DND-41 (cell line): ENCODE results near the gene ARHGEF19.

Source experiments
- CTCF ChIP-seq: IDR thresholded peaks from 2 replicates; pipeline ENCODE4 v1.5.1; 2012; ENCODE audit warnings: borderline replicate concordance, low read length, moderate library complexity, mild to moderate bottlenecking; ENCODE audit not compliant: poor library complexity, severe bottlenecking; ENCODE audit errors: extremely low read depth
- EZH2 ChIP-seq: IDR thresholded peaks from 3 replicates; pipeline ENCODE4 v1.6.1; 2012; ENCODE audit warnings: borderline replicate concordance, low read depth, mild to moderate bottlenecking, moderate library complexity, low read length, inconsistent platforms; ENCODE audit not compliant: severe bottlenecking

- no peak for TF ChIP-seq CTCF
- no peak for TF ChIP-seq EZH2
These were observed 35.8 kb downstream of the ARHGEF19 start for GRCh38 chr1:16176653-16177052.
